Suprapubic skin (tissue), 4 donors: ENCODE data around the gene BMPER.

Experiments used
- EP300 ChIP-seq: sonication (generic); formaldehyde crosslinking; IDR thresholded peaks from one replicate; pipeline ENCODE4 v1.6.1; 2017; ENCODE audit warnings: antibody characterized with exemption
- POLR2A ChIP-seq, 2 donors: fragments of 450-650 bp; IDR thresholded peaks; one replicate each; pipeline ENCODE4 v1.6.1; 2017; ENCODE audit warnings: antibody characterized with exemption in 2 of 2, mild to moderate bottlenecking in 2 of 2, moderate library complexity in 2 of 2
- POLR2AphosphoS5 ChIP-seq, 3 donors: sonication (generic); formaldehyde crosslinking; IDR thresholded peaks; one replicate each; pipeline ENCODE4 v1.6.1; 2017; ENCODE audit warnings: antibody characterized with exemption in 3 of 3
- TF ChIP-seq, protein P1 (sequence below), 2 donors: fragments of 200-600 bp in 1 of 2; fragments of 450-650 bp in 1 of 2; sonication (generic) in 1 of 2; IDR thresholded peaks; one replicate each; pipeline ENCODE4 v1.5.1; 2016 to 2019; ENCODE audit warnings: antibody characterized with exemption in 2 of 2, mild to moderate bottlenecking in 1 of 2, moderate library complexity in 1 of 2

DNA sequence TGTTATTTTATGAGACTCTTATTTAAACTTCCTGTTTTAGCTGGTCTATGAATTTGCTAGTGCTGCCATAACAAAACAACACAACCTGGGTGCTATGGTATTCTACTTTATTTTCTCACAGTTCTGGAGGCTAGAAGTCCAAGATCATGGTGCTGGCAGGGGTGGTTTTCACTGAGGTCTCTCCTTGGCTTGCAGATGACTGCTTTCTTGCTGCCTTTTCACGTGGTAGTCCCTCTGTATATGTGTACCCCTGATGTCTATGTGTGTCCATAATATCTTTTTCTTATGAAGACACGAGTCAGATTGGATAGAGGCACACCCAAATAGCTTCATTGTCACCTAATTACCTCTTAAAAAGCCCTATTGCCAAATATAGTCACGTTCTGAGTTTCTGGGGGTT is 270.5 kb downstream of the BMPER start:
- TF ChIP-seq, protein P1, sequence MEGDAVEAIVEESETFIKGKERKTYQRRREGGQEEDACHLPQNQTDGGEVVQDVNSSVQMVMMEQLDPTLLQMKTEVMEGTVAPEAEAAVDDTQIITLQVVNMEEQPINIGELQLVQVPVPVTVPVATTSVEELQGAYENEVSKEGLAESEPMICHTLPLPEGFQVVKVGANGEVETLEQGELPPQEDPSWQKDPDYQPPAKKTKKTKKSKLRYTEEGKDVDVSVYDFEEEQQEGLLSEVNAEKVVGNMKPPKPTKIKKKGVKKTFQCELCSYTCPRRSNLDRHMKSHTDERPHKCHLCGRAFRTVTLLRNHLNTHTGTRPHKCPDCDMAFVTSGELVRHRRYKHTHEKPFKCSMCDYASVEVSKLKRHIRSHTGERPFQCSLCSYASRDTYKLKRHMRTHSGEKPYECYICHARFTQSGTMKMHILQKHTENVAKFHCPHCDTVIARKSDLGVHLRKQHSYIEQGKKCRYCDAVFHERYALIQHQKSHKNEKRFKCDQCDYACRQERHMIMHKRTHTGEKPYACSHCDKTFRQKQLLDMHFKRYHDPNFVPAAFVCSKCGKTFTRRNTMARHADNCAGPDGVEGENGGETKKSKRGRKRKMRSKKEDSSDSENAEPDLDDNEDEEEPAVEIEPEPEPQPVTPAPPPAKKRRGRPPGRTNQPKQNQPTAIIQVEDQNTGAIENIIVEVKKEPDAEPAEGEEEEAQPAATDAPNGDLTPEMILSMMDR (IDR thresholded peaks at IDR 0.05), result no peak
- TF ChIP-seq POLR2A (IDR thresholded peaks at IDR 0.05) (no peak), POLR2AphosphoS5 (IDR thresholded peaks at IDR 0.05) (no peak), EP300 (no peak)
